ENCODE results near the gene NFKBIL1. TPM values are rescaled to one million over a fixed set of nuclear protein-coding genes. Genes with fewer than 3 reads are reported as not detected.

NFKBIL1 gene
- total RNA-seq, 4 donors from 2014 or later = 23.7 to 34.0 (median 27.5) TPM

DNA sequence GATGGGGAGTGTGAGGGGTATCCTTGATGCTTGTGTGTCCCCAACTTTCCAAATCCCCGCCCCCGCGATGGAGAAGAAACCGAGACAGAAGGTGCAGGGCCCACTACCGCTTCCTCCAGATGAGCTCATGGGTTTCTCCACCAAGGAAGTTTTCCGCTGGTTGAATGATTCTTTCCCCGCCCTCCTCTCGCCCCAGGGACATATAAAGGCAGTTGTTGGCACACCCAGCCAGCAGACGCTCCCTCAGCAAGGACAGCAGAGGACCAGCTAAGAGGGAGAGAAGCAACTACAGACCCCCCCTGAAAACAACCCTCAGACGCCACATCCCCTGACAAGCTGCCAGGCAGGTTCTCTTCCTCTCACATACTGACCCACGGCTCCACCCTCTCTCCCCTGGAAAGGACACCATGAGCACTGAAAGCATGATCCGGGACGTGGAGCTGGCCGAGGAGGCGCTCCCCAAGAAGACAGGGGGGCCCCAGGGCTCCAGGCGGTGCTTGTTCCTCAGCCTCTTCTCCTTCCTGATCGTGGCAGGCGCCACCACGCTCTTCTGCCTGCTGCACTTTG, 28.0 kb downstream of the NFKBIL1 start, which contains the start of gene TNF:
TNF (plus strand) TSS at position 231 of the 567 bp plus-strand sequence; CDS start at position 408, 177 bp downstream.
- Histone ChIP-seq H3K4me3 (replicated peaks in 1 of 3) (no peak within 1 kb of the TSS), H3K4me1 (no peaks in the 10 kb centered on the region), H3K27me3 (no peaks in the 10 kb centered on the region), H3K27ac (no peak within 1 kb of the TSS), H3K36me3 (no peaks in the 10 kb centered on the region), H3K9me3 (no peaks in the 10 kb centered on the region)
- no peak for TF ChIP-seq POLR2A (IDR thresholded peaks at IDR 0.05)
- TF ChIP-seq, protein P1, sequence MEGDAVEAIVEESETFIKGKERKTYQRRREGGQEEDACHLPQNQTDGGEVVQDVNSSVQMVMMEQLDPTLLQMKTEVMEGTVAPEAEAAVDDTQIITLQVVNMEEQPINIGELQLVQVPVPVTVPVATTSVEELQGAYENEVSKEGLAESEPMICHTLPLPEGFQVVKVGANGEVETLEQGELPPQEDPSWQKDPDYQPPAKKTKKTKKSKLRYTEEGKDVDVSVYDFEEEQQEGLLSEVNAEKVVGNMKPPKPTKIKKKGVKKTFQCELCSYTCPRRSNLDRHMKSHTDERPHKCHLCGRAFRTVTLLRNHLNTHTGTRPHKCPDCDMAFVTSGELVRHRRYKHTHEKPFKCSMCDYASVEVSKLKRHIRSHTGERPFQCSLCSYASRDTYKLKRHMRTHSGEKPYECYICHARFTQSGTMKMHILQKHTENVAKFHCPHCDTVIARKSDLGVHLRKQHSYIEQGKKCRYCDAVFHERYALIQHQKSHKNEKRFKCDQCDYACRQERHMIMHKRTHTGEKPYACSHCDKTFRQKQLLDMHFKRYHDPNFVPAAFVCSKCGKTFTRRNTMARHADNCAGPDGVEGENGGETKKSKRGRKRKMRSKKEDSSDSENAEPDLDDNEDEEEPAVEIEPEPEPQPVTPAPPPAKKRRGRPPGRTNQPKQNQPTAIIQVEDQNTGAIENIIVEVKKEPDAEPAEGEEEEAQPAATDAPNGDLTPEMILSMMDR (IDR thresholded peaks at IDR 0.05) = no peak
- intact Hi-C loops (cut with DNase I) = no loop called here
- WGBS, 2 donors = 44 to 52% methylated on average over 16 to 19 of the region's 19 CpGs
- DNase-seq = peak in 1 of 2 donors; percentile 8

DNA sequence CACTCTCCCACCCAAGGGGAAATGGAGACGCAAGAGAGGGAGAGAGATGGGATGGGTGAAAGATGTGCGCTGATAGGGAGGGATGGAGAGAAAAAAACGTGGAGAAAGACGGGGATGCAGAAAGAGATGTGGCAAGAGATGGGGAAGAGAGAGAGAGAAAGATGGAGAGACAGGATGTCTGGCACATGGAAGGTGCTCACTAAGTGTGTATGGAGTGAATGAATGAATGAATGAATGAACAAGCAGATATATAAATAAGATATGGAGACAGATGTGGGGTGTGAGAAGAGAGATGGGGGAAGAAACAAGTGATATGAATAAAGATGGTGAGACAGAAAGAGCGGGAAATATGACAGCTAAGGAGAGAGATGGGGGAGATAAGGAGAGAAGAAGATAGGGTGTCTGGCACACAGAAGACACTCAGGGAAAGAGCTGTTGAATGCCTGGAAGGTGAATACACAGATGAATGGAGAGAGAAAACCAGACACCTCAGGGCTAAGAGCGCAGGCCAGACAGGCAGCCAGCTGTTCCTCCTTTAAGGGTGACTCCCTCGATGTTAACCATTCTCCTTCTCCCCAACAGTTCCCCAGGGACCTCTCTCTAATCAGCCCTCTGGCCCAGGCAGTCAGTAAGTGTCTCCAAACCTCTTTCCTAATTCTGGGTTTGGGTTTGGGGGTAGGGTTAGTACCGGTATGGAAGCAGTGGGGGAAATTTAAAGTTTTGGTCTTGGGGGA, 28.7 kb downstream of the NFKBIL1 start:
- no peak for TF ChIP-seq POLR2A (IDR thresholded peaks at IDR 0.05)
- TF ChIP-seq, protein P1 (IDR thresholded peaks at IDR 0.05) = no peak
- intact Hi-C loops (cut with DNase I) = no loop called here
- Histone ChIP-seq H3K4me3 (replicated peaks in 1 of 3) (no peak overlapping the region), H3K4me1 (peaks cover 0 to 3% of the 10 kb centered on the region in 2 donors), H3K27me3 (no peaks in the 10 kb centered on the region), H3K27ac (no peak overlapping the region), H3K36me3 (no peaks in the 10 kb centered on the region), H3K9me3 (no peaks in the 10 kb centered on the region)
- 70 to 74% methylated on average over 8 of the region's 8 CpGs for WGBS, 2 donors
- DNase-seq = no peak

DNA sequence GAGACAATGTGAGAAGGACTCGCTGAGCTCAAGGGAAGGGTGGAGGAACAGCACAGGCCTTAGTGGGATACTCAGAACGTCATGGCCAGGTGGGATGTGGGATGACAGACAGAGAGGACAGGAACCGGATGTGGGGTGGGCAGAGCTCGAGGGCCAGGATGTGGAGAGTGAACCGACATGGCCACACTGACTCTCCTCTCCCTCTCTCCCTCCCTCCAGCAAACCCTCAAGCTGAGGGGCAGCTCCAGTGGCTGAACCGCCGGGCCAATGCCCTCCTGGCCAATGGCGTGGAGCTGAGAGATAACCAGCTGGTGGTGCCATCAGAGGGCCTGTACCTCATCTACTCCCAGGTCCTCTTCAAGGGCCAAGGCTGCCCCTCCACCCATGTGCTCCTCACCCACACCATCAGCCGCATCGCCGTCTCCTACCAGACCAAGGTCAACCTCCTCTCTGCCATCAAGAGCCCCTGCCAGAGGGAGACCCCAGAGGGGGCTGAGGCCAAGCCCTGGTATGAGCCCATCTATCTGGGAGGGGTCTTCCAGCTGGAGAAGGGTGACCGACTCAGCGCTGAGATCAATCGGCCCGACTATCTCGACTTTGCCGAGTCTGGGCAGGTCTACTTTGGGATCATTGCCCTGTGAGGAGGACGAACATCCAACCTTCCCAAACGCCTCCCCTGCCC, 29.6 kb downstream of the NFKBIL1 start:
- Histone ChIP-seq H3K27ac (no peak overlapping the region), H3K4me1 (peaks cover 7 to 10% of the 10 kb centered on the region in 2 donors), H3K9me3 (no peaks in the 10 kb centered on the region), H3K27me3 (no peaks in the 10 kb centered on the region), H3K36me3 (no peaks in the 10 kb centered on the region), H3K4me3 (replicated peaks in 1 of 3) (no peak overlapping the region)
- WGBS, 2 donors = 82 to 84% methylated on average over 19 of the region's 19 CpGs
- TF ChIP-seq, protein P1 (IDR thresholded peaks at IDR 0.05) = no peak
- no peak for TF ChIP-seq POLR2A (IDR thresholded peaks at IDR 0.05)
- no peak for DNase-seq
- intact Hi-C loops (cut with DNase I) = no loop called here

DNA sequence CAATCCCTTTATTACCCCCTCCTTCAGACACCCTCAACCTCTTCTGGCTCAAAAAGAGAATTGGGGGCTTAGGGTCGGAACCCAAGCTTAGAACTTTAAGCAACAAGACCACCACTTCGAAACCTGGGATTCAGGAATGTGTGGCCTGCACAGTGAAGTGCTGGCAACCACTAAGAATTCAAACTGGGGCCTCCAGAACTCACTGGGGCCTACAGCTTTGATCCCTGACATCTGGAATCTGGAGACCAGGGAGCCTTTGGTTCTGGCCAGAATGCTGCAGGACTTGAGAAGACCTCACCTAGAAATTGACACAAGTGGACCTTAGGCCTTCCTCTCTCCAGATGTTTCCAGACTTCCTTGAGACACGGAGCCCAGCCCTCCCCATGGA, 30.2 kb downstream of the NFKBIL1 start:
- H3K4me1 ChIP-seq = peaks cover 10 to 12% of the 10 kb centered on the region in 2 donors
- DNase-seq = no peak
- WGBS, 2 donors = 88 to 92% methylated on average over 3 of the region's 3 CpGs
- no peaks in the 10 kb centered on the region for H3K9me3 ChIP-seq
- no peak overlapping the region for H3K27ac ChIP-seq
- H3K27me3 ChIP-seq = no peaks in the 10 kb centered on the region
- intact Hi-C loops (cut with DNase I) = no loop called here
- TF ChIP-seq, protein P1 (IDR thresholded peaks at IDR 0.05) = no peak
- TF ChIP-seq POLR2A (IDR thresholded peaks at IDR 0.05) = no peak
- no peak overlapping the region for H3K4me3 ChIP-seq (replicated peaks in 1 of 3)
- H3K36me3 ChIP-seq = no peaks in the 10 kb centered on the region

Data from thyroid gland (tissue), 4 donors.